A673 (cell line): ENCODE measurements around the gene ZEB2.

ENCODE experiments used
- CTCF ChIP-seq: fragments of 300-800, 200-600 bp; sonication (generic); conservative IDR thresholded peaks from 2 replicates; pipeline ENCODE4 v1.5.1; 2017; ENCODE audit warnings: low read depth, mild to moderate bottlenecking, antibody characterized with exemption, low read length, moderate library complexity, mixed read lengths
- EZH2 ChIP-seq: fragments of 200-600 bp; sonication (generic); IDR thresholded peaks from 2 replicates; pipeline ENCODE4 v1.6.1; 2017; ENCODE audit warnings: borderline replicate concordance, low read depth, mild to moderate bottlenecking, mixed read lengths, antibody characterized with exemption, low read length; ENCODE audit not compliant: poor library complexity, severe bottlenecking

- TF ChIP-seq CTCF (no peak), EZH2 (no peak)
Observed at GRCh38 chr2:144378551-144378950, 141.4 kb downstream of the ZEB2 start.
